BJ (cell line): ENCODE data around the gene ERBB2. TPM values are rescaled to one million over a fixed set of nuclear protein-coding genes. Genes with fewer than 3 reads are reported as not detected.
"Not testable (repeated sequence)": the region's sequence is repeated elsewhere in the genome, so short reads cannot be mapped to it uniquely, and the experiment has no call there.

Experiments
- CTCF ChIA-PET: fragments of 350-600 bp; formaldehyde crosslinking; extraction: SDS; loops from one replicate; lab custom pipeline; 2021; ENCODE audit warnings: antibody characterized with exemption, inconsistent platforms; lab: Yijun Ruan, JAX
- POLR2A ChIA-PET: fragments of 300-600 bp; sonication (Branson Sonifier 250); formaldehyde crosslinking; extraction: SDS; loops from one replicate; lab custom pipeline; 2021; ENCODE audit warnings: antibody characterized with exemption; lab: Charles Lee
- DNase-seq: peaks from one replicate; pipeline ENCODE4 v3.0.0-alpha.2; 2011; ENCODE audit warnings: low read depth
- H3K27me3 ChIP-seq: 2 replicates; pipeline ENCODE4 v1.6.0; 2011; ENCODE audit warnings: low read length; ENCODE audit not compliant: control insufficient read depth, insufficient read depth
- H3K36me3 ChIP-seq: 2 replicates; pipeline ENCODE4 v1.5.1; 2011; ENCODE audit warnings: low read length; ENCODE audit not compliant: control insufficient read depth, insufficient read depth
- H3K4me3 ChIP-seq: 2 replicates; pipeline ENCODE4 v1.5.1; 2011; ENCODE audit warnings: low read depth, mild to moderate bottlenecking, control low read depth, low read length
- polyA plus RNA-seq: library from polyadenylated mRNA; depleted of rRNA; stranded (reverse); fragments of >200 nt; gene quantifications from 2 replicates; pipeline ENCODE4 v1.2.3, GENCODE V29; 2011
- TF ChIP-seq, protein P1 (sequence below): IDR thresholded peaks from 2 replicates; pipeline ENCODE4 v1.5.1; 2011; ENCODE audit warnings: low read depth, mild to moderate bottlenecking, control low read depth, inconsistent platforms, low read length, moderate library complexity; ENCODE audit not compliant: insufficient read depth

The ERBB2 gene
- polyA plus RNA-seq, 1 experiment: 35.4 TPM

DNA sequence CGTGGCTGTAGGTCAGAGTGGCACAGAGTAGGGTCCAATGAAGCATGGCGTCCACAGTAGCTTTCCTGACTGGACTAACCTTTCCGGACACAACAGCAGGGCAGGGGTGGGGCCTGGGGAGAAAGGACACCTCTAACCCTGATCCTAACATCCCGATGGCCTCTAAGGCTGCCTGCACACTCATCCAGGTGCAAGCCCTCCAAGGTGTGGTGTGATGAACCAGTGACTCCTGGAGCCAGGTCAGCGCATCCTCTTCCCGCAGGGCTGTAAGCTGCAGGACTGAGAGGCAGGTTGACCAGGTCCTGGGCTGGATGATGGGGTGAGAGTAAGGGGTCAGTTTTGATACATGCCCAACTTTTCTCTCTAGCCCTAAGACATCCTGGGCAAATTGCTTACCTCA lies 3.1 kb upstream of the ERBB2 start:
- TF ChIP-seq, protein P1, sequence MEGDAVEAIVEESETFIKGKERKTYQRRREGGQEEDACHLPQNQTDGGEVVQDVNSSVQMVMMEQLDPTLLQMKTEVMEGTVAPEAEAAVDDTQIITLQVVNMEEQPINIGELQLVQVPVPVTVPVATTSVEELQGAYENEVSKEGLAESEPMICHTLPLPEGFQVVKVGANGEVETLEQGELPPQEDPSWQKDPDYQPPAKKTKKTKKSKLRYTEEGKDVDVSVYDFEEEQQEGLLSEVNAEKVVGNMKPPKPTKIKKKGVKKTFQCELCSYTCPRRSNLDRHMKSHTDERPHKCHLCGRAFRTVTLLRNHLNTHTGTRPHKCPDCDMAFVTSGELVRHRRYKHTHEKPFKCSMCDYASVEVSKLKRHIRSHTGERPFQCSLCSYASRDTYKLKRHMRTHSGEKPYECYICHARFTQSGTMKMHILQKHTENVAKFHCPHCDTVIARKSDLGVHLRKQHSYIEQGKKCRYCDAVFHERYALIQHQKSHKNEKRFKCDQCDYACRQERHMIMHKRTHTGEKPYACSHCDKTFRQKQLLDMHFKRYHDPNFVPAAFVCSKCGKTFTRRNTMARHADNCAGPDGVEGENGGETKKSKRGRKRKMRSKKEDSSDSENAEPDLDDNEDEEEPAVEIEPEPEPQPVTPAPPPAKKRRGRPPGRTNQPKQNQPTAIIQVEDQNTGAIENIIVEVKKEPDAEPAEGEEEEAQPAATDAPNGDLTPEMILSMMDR: no peak
- POLR2A ChIA-PET: no interaction called here
- no peak for DNase-seq
- CTCF ChIA-PET: interaction anchor here (0.6 to 1.2 kb wide), 2 partner anchors 25 to 182 kb away, joined by 3 to 4 read pairs; no protein-coding TSS in a partner anchor
- no peaks in the 10 kb centered on the region for H3K36me3 ChIP-seq
- no peak overlapping the region for H3K4me3 ChIP-seq
- H3K27me3 ChIP-seq: no peaks in the 10 kb centered on the region

DNA sequence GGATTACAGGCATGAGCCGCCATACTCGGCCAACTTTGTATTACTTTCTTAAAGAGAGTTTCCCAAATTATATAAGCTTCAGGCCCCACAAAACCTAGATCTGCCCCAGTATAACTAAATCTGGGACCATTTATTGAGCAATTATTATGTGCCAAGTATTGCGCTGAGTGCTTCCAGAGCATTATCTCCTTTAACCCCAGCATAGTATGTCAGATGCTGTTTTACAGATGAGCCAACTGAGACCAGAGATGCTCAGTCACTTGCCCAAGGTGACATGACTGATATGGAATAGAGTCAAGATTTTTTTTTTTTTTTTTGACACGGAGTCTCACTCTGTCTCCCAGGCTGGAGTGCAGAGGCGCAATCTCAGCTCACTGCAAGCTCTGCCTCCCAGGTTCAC lies 1.9 kb upstream of the ERBB2 start:
- H3K4me3 ChIP-seq: no peak overlapping the region
- POLR2A ChIA-PET: no interaction called here
- no peaks in the 10 kb centered on the region for H3K27me3 ChIP-seq
- TF ChIP-seq, protein P1: no peak
- CTCF ChIA-PET: interaction anchor here (1.5 to 3.2 kb wide), 2 partner anchors 30 to 75 kb away, joined by 4 to 18 read pairs; partner anchors contain the start of gene PNMT
- no peak for DNase-seq
- H3K36me3 ChIP-seq: no peaks in the 10 kb centered on the region

DNA sequence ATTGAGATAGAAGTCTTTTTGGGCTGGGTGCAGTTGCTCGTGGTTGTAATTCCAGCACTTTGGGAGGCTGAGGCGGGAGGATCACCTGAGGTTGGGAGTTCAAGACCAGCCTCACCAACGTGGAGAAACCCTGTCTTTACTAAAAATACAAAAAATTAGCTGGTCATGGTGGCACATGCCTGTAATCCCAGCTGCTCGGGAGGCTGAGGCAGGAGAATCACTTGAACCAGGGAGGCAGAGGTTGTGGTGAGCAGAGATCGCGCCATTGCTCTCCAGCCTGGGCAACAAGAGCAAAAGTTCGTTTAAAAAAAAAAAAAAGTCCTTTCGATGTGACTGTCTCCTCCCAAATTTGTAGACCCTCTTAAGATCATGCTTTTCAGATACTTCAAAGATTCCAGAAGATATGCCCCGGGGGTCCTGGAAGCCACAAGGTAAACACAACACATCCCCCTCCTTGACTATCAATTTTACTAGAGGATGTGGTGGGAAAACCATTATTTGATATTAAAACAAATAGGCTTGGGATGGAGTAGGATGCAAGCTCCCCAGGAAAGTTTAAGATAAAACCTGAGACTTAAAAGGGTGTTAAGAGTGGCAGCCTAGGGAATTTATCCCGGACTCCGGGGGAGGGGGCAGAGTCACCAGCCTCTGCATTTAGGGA lies 577 bp upstream of the ERBB2 start:
- not testable (repeated sequence) for DNase-seq, H3K27me3 ChIP-seq, H3K36me3 ChIP-seq
- peak overlapping the region; percentile 84 for H3K4me3 ChIP-seq
- CTCF ChIA-PET: interaction anchor here (0.5 to 3.2 kb wide), 12 partner anchors 11 to 77 kb away, joined by 3 to 18 read pairs (median 4); partner anchors contain the start of genes MIEN1, PGAP3 and PNMT
- POLR2A ChIA-PET: interaction anchor here (1.7 kb wide), 1 partner anchor 11 kb away, joined by 16 read pairs; the partner anchor contains the start of gene PGAP3

DNA sequence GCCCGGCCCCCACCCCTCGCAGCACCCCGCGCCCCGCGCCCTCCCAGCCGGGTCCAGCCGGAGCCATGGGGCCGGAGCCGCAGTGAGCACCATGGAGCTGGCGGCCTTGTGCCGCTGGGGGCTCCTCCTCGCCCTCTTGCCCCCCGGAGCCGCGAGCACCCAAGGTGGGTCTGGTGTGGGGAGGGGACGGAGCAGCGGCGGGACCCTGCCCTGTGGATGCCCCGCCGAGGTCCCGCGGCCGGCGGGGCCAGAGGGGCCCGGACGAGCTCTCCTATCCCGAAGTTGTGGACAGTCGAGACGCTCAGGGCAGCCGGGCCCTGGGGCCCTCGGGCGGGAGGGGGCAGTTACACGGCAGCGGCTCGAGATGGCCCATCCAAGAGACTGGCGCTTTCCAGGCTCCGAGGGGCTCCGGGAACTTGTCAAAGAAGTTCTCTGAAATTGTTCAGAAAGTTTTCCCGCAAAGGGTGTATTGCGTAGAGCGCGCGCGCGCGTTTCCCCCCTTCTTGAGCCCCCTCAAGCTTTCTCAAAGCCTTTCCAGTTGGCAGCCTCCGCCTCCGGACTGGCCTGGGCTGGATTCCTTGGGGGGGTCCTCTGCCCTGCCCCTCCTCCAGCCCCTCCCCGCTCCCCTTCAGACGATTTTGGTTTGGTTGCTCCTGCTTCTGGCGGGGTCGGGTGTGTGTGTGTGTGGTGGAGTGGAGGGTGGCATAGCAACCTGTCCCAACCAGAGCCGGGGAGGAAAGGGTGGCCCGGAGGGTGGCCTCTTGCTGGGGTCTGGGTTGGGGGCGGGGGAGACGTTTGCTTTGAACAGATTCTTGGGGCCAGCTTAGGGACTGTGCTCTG lies 504 bp downstream of the ERBB2 start:
- ChIA-PET POLR2A (interaction anchor here (1.7 kb wide), 1 partner anchor 12 kb away, joined by 16 read pairs; the partner anchor contains the start of gene PGAP3), CTCF (interaction anchor here (1.0 to 3.2 kb wide), 12 partner anchors 10 to 78 kb away, joined by 3 to 18 read pairs (median 5); partner anchors contain the start of genes MIEN1 and PGAP3)
- TF ChIP-seq, protein P1: no peak
- peak overlapping the region; percentile 84 for H3K4me3 ChIP-seq
- H3K27me3 ChIP-seq: no peaks in the 10 kb centered on the region
- DNase-seq: no peak
- no peaks in the 10 kb centered on the region; the same call in 1 of the 2 replicates for H3K36me3 ChIP-seq

DNA sequence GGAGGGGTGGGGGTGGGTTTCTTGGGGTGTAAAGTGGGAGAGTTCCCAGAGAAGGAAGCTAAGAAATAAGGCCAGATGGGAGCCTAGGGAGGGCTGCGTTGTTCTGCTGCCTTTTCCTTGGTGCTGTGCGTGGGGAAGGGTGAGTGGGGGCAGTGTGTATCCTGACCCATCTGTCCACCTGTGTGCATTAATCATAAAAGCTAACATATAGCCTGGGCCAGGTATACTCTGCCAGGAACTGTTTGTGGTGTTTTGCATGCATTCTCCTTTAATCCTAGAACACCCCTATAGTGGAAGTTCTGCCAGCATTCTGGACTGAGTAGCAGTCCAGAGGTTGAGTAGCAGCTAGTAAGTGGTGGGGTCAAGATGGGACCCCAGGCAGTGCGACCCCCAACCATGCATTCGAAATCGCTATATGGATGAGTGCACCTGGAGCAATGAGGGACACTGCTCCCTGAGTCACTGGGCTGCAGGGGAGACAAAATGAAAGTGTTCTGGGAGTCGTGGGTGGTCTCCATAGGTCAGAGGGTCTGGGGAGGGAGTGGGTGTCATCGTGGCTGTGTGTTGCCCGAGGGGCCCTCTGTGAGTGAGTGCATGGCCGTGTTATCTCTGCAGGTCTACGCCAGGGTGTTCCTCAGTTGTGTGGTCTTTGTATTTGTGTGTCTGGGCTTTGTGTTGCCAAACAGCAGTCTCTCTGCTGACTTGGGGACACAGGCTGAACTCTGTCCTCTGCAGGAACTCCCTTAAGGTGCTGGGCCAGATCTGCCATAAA lies 1.3 kb downstream of the ERBB2 start:
- TF ChIP-seq, protein P1: no peak
- Histone ChIP-seq H3K27me3 (no peaks in the 10 kb centered on the region), H3K4me3 (peak overlapping the region; percentile 84), H3K36me3 (no peaks in the 10 kb centered on the region; the same call in 1 of the 2 replicates)
- DNase-seq: no peak
- ChIA-PET POLR2A (no interaction called here), CTCF (interaction anchor here (1.2 to 3.2 kb wide), 6 partner anchors 28 to 79 kb away, joined by 3 to 18 read pairs (median 6); partner anchors contain the start of gene MIEN1)
